Measurements from ENCODE around the gene ENPP6. TPM values are rescaled to one million over a fixed set of nuclear protein-coding genes. Genes with fewer than 3 reads are reported as not detected.
"Not testable (repeated sequence)": the region's sequence is repeated elsewhere in the genome, so short reads cannot be mapped to it uniquely, and the experiment has no call there.

The ENPP6 gene
- total RNA-seq, 2 experiments from 2014 or later, result 3.0 to 3.6 TPM

GRCh38 chr4:184066584-184067300 is 150.9 kb downstream of the ENPP6 start:
- H3K27ac Mint-ChIP-seq, result no peak overlapping the region
- POLR2A ChIA-PET, result no interaction called here
- no peak overlapping the region for H3K4me3 Mint-ChIP-seq
- DNase-seq, result no peak
- no peaks in the 10 kb centered on the region for H3K36me3 Mint-ChIP-seq (ENCODE audit: low read depth)
- H3K4me1 Mint-ChIP-seq, result no peaks in the 10 kb centered on the region
- CTCF ChIA-PET, result interaction anchor here (0.6 kb wide), 1 partner anchor 183 kb away, joined by 3 read pairs; no protein-coding TSS in a partner anchor
- H3K27me3 Mint-ChIP-seq, result peaks cover 15% of the 10 kb centered on the region
- peaks cover under 1% of the 10 kb centered on the region for H3K9me3 Mint-ChIP-seq

DNA sequence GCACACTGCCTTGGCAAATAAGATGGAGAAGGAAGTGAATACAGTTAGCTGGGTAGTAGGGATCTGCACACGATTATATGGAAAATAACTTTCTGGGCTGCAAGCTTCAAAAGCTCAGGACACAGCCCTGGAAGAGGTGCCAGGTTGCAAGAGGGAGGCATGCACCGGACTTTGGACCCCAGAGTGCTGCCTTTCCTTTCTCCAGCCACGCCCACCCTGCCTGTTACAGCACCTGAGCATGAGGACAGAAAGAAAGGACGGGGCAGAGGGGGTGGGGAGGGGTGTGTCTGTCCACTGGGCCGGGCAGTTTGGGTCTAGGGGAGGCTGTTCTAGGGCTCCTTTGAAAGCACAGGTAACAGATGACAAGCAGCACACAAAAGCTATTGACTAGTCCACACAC is 152.8 kb downstream of the ENPP6 start:
- no peak for DNase-seq
- peaks cover 10% of the 10 kb centered on the region for H3K27me3 Mint-ChIP-seq
- H3K4me3 Mint-ChIP-seq, result no peak overlapping the region
- no peaks in the 10 kb centered on the region for H3K4me1 Mint-ChIP-seq
- ChIA-PET CTCF (no interaction called here), POLR2A (no interaction called here)
- H3K9me3 Mint-ChIP-seq, result no peaks in the 10 kb centered on the region
- no peaks in the 10 kb centered on the region for H3K36me3 Mint-ChIP-seq (ENCODE audit: low read depth)
- H3K27ac Mint-ChIP-seq, result no peak overlapping the region

- Mint-ChIP-seq H3K27ac (no peak overlapping the region), H3K4me3 (no peak overlapping the region), H3K9me3 (no peaks in the 10 kb centered on the region), H3K27me3 (peaks cover 7% of the 10 kb centered on the region), H3K36me3 (ENCODE audit: low read depth) (no peaks in the 10 kb centered on the region), H3K4me1 (no peaks in the 10 kb centered on the region)
- no peak for DNase-seq
- CTCF ChIA-PET, result no interaction called here
- POLR2A ChIA-PET, result no interaction called here
Measured at GRCh38 chr4:184062769-184063168, 154.9 kb downstream of the ENPP6 start.

- CTCF ChIA-PET, result no interaction called here
- peaks cover 4% of the 10 kb centered on the region for H3K27me3 Mint-ChIP-seq
- no peak overlapping the region for H3K4me3 Mint-ChIP-seq
- H3K4me1 Mint-ChIP-seq, result no peaks in the 10 kb centered on the region
- POLR2A ChIA-PET, result no interaction called here
- H3K27ac Mint-ChIP-seq, result no peak overlapping the region
- DNase-seq, result no peak
- H3K9me3 Mint-ChIP-seq, result no peaks in the 10 kb centered on the region
- H3K36me3 Mint-ChIP-seq (ENCODE audit: low read depth), result no peaks in the 10 kb centered on the region
Measured at GRCh38 chr4:184061582-184061981, 156.1 kb downstream of the ENPP6 start.

DNA sequence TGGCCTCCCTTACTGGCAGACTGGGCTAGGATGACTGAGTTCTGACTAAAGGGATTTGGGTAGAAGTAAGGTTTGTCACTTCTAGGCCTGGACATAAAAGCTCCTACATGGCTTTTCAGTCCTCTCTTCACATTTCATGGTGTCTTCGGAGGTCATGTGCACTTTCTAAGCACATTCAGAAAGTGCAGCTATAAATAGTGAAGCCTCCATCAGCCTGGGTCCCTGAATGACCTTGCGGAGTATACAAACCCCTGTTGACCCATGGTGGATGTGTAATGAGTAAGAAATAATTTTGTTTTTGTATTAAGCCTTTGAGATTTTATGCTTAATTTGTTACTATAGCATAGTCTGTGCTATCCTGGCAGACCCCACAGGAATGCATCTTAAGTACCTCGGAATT is 158.6 kb downstream of the ENPP6 start:
- ChIA-PET CTCF (no interaction called here), POLR2A (no interaction called here)
- Mint-ChIP-seq H3K4me3 (no peak overlapping the region), H3K27ac (no peak overlapping the region), H3K36me3 (ENCODE audit: low read depth) (no peaks in the 10 kb centered on the region), H3K27me3 (peaks cover 6% of the 10 kb centered on the region), H3K9me3 (no peaks in the 10 kb centered on the region), H3K4me1 (no peaks in the 10 kb centered on the region)
- no peak for DNase-seq

GRCh38 chr4:184058026-184058425 is 159.6 kb downstream of the ENPP6 start:
- DNase-seq, result no peak
- ChIA-PET POLR2A (no interaction called here), CTCF (no interaction called here)
- Mint-ChIP-seq H3K4me3 (no peak overlapping the region), H3K36me3 (ENCODE audit: low read depth) (no peaks in the 10 kb centered on the region), H3K27ac (no peak overlapping the region), H3K4me1 (no peaks in the 10 kb centered on the region), H3K27me3 (peaks cover 6% of the 10 kb centered on the region), H3K9me3 (no peaks in the 10 kb centered on the region)

GRCh38 chr4:184056877-184057276 is 160.8 kb downstream of the ENPP6 start:
- Mint-ChIP-seq H3K36me3 (ENCODE audit: low read depth) (no peaks in the 10 kb centered on the region), H3K4me1 (no peaks in the 10 kb centered on the region), H3K9me3 (no peaks in the 10 kb centered on the region), H3K27ac (no peak overlapping the region), H3K27me3 (peaks cover 6% of the 10 kb centered on the region), H3K4me3 (no peak overlapping the region)
- CTCF ChIA-PET, result interaction anchor here (0.5 kb wide), 1 partner anchor 1251 kb away, joined by 3 read pairs; no protein-coding TSS in a partner anchor
- no peak for DNase-seq
- POLR2A ChIA-PET, result no interaction called here

GRCh38 chr4:184053434-184053833 is 164.2 kb downstream of the ENPP6 start:
- no peak overlapping the region for H3K4me3 Mint-ChIP-seq
- CTCF ChIA-PET, result interaction anchor here (0.6 kb wide), 1 partner anchor 1232 kb away, joined by 3 read pairs; no protein-coding TSS in a partner anchor
- no peak for DNase-seq
- peaks cover 9% of the 10 kb centered on the region for H3K9me3 Mint-ChIP-seq
- no peaks in the 10 kb centered on the region for H3K36me3 Mint-ChIP-seq (ENCODE audit: low read depth)
- peaks cover 6% of the 10 kb centered on the region for H3K27me3 Mint-ChIP-seq
- POLR2A ChIA-PET, result no interaction called here
- H3K4me1 Mint-ChIP-seq, result no peaks in the 10 kb centered on the region
- no peak overlapping the region for H3K27ac Mint-ChIP-seq

- CTCF ChIA-PET, result no interaction called here
Measured at GRCh38 chr4:184052616-184053015, 165.1 kb downstream of the ENPP6 start.

GRCh38 chr4:184051262-184051661 is 166.4 kb downstream of the ENPP6 start:
- POLR2A ChIA-PET; H3K36me3 Mint-ChIP-seq (ENCODE audit: low read depth); H3K4me1 Mint-ChIP-seq; H3K27ac Mint-ChIP-seq; CTCF ChIA-PET; H3K4me3 Mint-ChIP-seq; DNase-seq: not testable (repeated sequence)
- peaks cover 14% of the 10 kb centered on the region for H3K9me3 Mint-ChIP-seq
- peaks cover 13% of the 10 kb centered on the region for H3K27me3 Mint-ChIP-seq

More at GRCh38 chr4:184052616-184053015, 165.1 kb downstream of the ENPP6 start:
- Mint-ChIP-seq H3K4me1 (no peaks in the 10 kb centered on the region), H3K36me3 (ENCODE audit: low read depth) (no peaks in the 10 kb centered on the region), H3K27ac (no peak overlapping the region), H3K27me3 (peaks cover 8% of the 10 kb centered on the region), H3K9me3 (peaks cover 9% of the 10 kb centered on the region), H3K4me3 (no peak overlapping the region)
- DNase-seq, result no peak
- POLR2A ChIA-PET, result no interaction called here

GRCh38 chr4:184046148-184046547 is 171.5 kb downstream of the ENPP6 start:
- peaks cover 28% of the 10 kb centered on the region for H3K27me3 Mint-ChIP-seq
- no peak for DNase-seq
- no peaks in the 10 kb centered on the region for H3K36me3 Mint-ChIP-seq (ENCODE audit: low read depth)
- ChIA-PET POLR2A (no interaction called here), CTCF (no interaction called here)
- H3K9me3 Mint-ChIP-seq, result peaks cover 14% of the 10 kb centered on the region
- no peaks in the 10 kb centered on the region for H3K4me1 Mint-ChIP-seq
- no peak overlapping the region for H3K27ac Mint-ChIP-seq
- no peak overlapping the region for H3K4me3 Mint-ChIP-seq

GRCh38 chr4:184041156-184041555 is 176.5 kb downstream of the ENPP6 start:
- H3K4me3 Mint-ChIP-seq, result no peak overlapping the region
- DNase-seq, result no peak
- ChIA-PET CTCF (no interaction called here), POLR2A (no interaction called here)
- H3K27me3 Mint-ChIP-seq, result peaks cover 54% of the 10 kb centered on the region
- no peaks in the 10 kb centered on the region for H3K36me3 Mint-ChIP-seq (ENCODE audit: low read depth)
- H3K4me1 Mint-ChIP-seq, result peaks cover 3% of the 10 kb centered on the region
- H3K9me3 Mint-ChIP-seq, result peaks cover 4% of the 10 kb centered on the region
- H3K27ac Mint-ChIP-seq, result no peak overlapping the region

- H3K36me3 Mint-ChIP-seq (ENCODE audit: low read depth), result no peaks in the 10 kb centered on the region
- DNase-seq, result no peak
- H3K4me1 Mint-ChIP-seq, result peaks cover 3% of the 10 kb centered on the region
- H3K27ac Mint-ChIP-seq, result no peak overlapping the region
- CTCF ChIA-PET, result no interaction called here
- POLR2A ChIA-PET, result no interaction called here
- H3K4me3 Mint-ChIP-seq, result no peak overlapping the region
- no peaks in the 10 kb centered on the region for H3K9me3 Mint-ChIP-seq
- peaks cover 53% of the 10 kb centered on the region for H3K27me3 Mint-ChIP-seq
Measured at GRCh38 chr4:184039963-184040383, 177.7 kb downstream of the ENPP6 start.

Measured in activated CD4-positive, alpha-beta memory T cell treated with anti-CD3 and anti-CD28 coated beads, Interleukin-2, amount 10 ng/mL, durations not matched to agents 7 days and 5 days (primary cell).